Activated CD4-positive, alpha-beta T cell treated with anti-CD3 and anti-CD28 coated beads, Interleukin-2, amount 10 ng/mL, durations not matched to agents 7 days and 5 days (primary cell): ENCODE results near the gene TGFBI. TPM values are rescaled to one million over a fixed set of nuclear protein-coding genes. Genes with fewer than 3 reads are reported as not detected.

Experiments
- CTCF ChIA-PET: fragments of 350-600 bp; sonication (Branson Sonifier 250); formaldehyde crosslinking; loops from one replicate; lab custom pipeline; 2021; ENCODE audit warnings: antibody characterized with exemption; lab: Charles Lee
- POLR2A ChIA-PET: fragments of 350-600 bp; sonication (Branson Sonifier 250); formaldehyde crosslinking; loops from one replicate; lab custom pipeline; 2021; ENCODE audit warnings: antibody characterized with exemption; lab: Charles Lee
- DNase-seq: peaks from one replicate; pipeline ENCODE4 v3.0.0-alpha.2; 2020
- H3K27ac Mint-ChIP-seq: one replicate; pipeline ENCODE4 v1.8.0; 2021; ENCODE audit warnings: mild to moderate bottlenecking, moderate library complexity, mixed read lengths
- H3K27me3 Mint-ChIP-seq: one replicate; pipeline ENCODE4 v1.8.0; 2021; ENCODE audit warnings: mixed read lengths
- H3K36me3 Mint-ChIP-seq: one replicate; pipeline ENCODE4 v1.8.0; 2021; ENCODE audit warnings: low read depth, mixed read lengths
- H3K4me1 Mint-ChIP-seq: one replicate; pipeline ENCODE4 v1.8.0; 2021; ENCODE audit warnings: mixed read lengths
- H3K4me3 Mint-ChIP-seq: one replicate; pipeline ENCODE4 v1.8.0; 2021; ENCODE audit warnings: mild to moderate bottlenecking, moderate library complexity, mixed read lengths
- H3K9me3 Mint-ChIP-seq: one replicate; pipeline ENCODE4 v1.8.0; 2021; ENCODE audit warnings: mixed read lengths
- total RNA-seq, 2 experiments: library from RNA; stranded (reverse); gene quantifications; one replicate each; pipeline ENCODE4 v1.2.3, GENCODE V29; 2021

Gene TGFBI
- total RNA-seq, 2 experiments from 2014 or later: 0.10 to 0.27 TPM

DNA sequence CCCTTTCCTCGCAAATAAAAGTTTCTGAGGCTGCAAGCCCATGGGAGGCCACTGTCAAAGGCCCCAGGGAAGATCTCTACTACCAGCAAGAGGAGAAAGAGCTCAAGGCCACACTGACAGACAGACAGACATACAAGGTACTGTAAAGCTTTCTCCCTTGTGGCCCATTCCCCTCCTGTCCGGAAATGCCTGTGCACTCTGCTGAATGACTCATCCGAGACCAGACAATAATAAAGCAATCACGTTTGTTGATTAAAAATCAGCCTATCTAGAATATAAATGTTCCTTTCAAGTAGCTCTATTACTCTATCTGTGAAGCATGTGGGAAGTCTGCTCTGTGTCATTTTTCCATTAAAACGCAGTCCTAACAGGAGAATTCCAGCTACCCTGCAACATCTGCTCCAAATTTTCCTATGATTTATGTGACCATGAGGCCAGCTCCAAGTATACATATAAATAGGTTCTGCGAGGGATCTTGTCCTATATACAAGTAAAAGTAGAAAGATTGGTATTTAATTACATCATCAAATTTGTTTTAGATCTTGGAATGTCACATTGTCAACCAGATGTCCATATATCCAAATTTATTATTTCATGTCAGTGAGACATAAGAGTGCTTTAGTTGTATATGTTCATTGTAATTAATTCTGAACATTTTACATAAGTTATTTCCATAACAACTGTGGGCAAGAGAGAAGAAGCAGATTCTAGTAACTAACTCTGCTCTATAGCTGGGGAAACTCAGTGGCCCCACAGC lies 34.7 kb upstream of the TGFBI start:
- Mint-ChIP-seq H3K36me3 (no peaks in the 10 kb centered on the region), H3K4me1 (no peaks in the 10 kb centered on the region), H3K27me3 (peaks cover 2% of the 10 kb centered on the region), H3K27ac (no peak overlapping the region), H3K4me3 (no peak overlapping the region), H3K9me3 (no peaks in the 10 kb centered on the region)
- CTCF ChIA-PET: no interaction called here
- no peak for DNase-seq
- POLR2A ChIA-PET: no interaction called here

DNA sequence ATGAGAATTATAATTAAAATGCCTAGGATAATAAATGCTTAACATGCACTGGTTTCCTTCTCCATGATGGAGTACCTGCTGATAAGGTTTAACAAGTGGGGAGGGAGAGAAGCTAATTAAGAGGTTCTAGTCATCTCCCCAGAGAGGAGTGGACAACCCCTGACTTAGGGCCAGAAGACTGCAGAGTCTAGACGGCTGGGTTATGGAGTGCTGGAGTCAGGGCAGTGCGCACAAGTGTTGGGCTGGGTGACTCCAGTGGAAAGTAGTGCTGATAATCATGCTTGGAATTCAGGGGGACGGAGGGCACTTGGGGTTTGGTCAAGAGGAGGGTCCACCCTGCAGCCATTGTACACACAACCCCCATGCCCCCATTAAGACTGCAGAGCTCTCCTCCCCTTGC lies 32.8 kb upstream of the TGFBI start:
- Mint-ChIP-seq H3K4me3 (no peak overlapping the region), H3K27ac (no peak overlapping the region), H3K9me3 (no peaks in the 10 kb centered on the region), H3K36me3 (no peaks in the 10 kb centered on the region), H3K4me1 (no peaks in the 10 kb centered on the region), H3K27me3 (no peaks in the 10 kb centered on the region)
- CTCF ChIA-PET: no interaction called here
- POLR2A ChIA-PET: no interaction called here
- DNase-seq: no peak

GRCh38 chr5:135996611-135997010 lies 32.2 kb upstream of the TGFBI start:
- no peak for DNase-seq
- Mint-ChIP-seq H3K27ac (no peak overlapping the region), H3K36me3 (no peaks in the 10 kb centered on the region), H3K4me1 (no peaks in the 10 kb centered on the region), H3K27me3 (no peaks in the 10 kb centered on the region), H3K9me3 (no peaks in the 10 kb centered on the region), H3K4me3 (no peak overlapping the region)
- ChIA-PET POLR2A (no interaction called here), CTCF (no interaction called here)

- Mint-ChIP-seq H3K4me1 (no peaks in the 10 kb centered on the region), H3K4me3 (no peak overlapping the region), H3K27ac (no peak overlapping the region), H3K9me3 (no peaks in the 10 kb centered on the region), H3K27me3 (no peaks in the 10 kb centered on the region), H3K36me3 (no peaks in the 10 kb centered on the region)
- DNase-seq: no peak
- ChIA-PET POLR2A (no interaction called here), CTCF (no interaction called here)
These were observed 31.0 kb upstream of the TGFBI start for GRCh38 chr5:135997673-135998335.

- CTCF ChIA-PET: no interaction called here
- H3K36me3 Mint-ChIP-seq: no peaks in the 10 kb centered on the region
- no peak for DNase-seq
- no peaks in the 10 kb centered on the region for H3K27me3 Mint-ChIP-seq
- H3K4me3 Mint-ChIP-seq: no peak overlapping the region
- POLR2A ChIA-PET: no interaction called here
- no peak overlapping the region for H3K27ac Mint-ChIP-seq
- no peaks in the 10 kb centered on the region for H3K4me1 Mint-ChIP-seq
- no peaks in the 10 kb centered on the region for H3K9me3 Mint-ChIP-seq
These were observed 29.9 kb upstream of the TGFBI start for GRCh38 chr5:135998889-135999288.

DNA sequence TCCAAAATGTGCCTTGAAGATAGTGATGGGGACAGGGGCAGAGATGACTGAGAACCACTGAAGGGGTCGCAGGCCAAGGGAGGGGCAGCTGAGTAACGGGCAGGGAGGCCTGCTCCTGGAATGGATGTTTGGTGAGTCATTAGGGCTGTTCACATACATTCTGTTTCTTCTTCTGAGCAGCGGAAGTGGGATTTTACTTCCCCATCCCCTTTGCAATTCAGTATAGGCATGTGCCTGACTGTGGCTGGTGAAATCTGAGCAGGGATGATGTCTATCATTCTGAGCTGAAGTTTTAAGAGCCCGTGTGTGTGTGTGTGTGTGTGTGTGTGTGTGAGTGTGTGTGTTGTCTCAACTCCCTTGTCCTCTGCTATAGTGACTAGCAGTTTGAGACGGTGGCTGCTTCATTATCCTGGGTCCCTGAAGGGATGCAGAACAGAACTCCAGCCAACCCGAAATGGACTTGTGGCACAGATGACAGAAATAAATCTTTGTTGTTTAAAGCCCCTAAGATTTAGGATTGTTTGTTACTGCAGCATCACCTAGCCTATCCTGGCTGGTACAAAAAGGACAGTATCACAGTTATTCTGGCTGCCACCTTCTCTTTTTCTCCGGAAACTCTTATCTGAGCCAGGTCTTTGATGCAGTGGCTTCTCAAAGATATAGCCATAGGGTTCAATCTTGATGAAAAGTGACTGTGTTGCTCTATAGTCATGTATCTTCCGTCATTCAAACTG lies 29.2 kb upstream of the TGFBI start:
- ChIA-PET CTCF (no interaction called here), POLR2A (no interaction called here)
- Mint-ChIP-seq H3K9me3 (no peaks in the 10 kb centered on the region), H3K36me3 (no peaks in the 10 kb centered on the region), H3K27ac (no peak overlapping the region), H3K27me3 (no peaks in the 10 kb centered on the region), H3K4me1 (no peaks in the 10 kb centered on the region), H3K4me3 (no peak overlapping the region)
- no peak for DNase-seq

- Mint-ChIP-seq H3K36me3 (no peaks in the 10 kb centered on the region), H3K4me1 (no peaks in the 10 kb centered on the region), H3K9me3 (no peaks in the 10 kb centered on the region), H3K27me3 (no peaks in the 10 kb centered on the region), H3K27ac (no peak overlapping the region), H3K4me3 (no peak overlapping the region)
- CTCF ChIA-PET: no interaction called here
- no peak for DNase-seq
- POLR2A ChIA-PET: no interaction called here
These were observed 28.6 kb upstream of the TGFBI start for GRCh38 chr5:136000147-136000546.

DNA sequence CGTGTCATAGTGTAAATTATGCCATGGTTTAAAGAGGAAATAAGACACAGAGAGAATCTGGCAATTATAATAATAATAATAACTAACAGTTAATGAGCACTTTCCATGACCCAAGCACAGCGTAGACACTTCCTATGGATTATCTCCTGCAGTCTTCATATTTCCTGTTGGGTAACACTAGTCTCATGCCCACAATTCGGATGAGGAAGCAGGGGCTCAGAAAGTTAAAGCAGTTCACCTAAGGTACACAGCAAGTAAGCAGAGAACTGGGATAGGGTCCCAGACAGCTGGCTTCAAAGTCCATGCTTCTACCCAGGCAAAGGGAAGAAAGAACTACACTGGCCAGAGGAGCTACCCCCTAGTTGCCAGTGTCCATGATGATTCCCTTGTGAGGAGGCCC lies 27.9 kb upstream of the TGFBI start:
- Mint-ChIP-seq H3K4me3 (no peak overlapping the region), H3K4me1 (no peaks in the 10 kb centered on the region), H3K27me3 (no peaks in the 10 kb centered on the region), H3K27ac (no peak overlapping the region), H3K9me3 (no peaks in the 10 kb centered on the region), H3K36me3 (no peaks in the 10 kb centered on the region)
- ChIA-PET POLR2A (no interaction called here), CTCF (no interaction called here)
- DNase-seq: no peak

DNA sequence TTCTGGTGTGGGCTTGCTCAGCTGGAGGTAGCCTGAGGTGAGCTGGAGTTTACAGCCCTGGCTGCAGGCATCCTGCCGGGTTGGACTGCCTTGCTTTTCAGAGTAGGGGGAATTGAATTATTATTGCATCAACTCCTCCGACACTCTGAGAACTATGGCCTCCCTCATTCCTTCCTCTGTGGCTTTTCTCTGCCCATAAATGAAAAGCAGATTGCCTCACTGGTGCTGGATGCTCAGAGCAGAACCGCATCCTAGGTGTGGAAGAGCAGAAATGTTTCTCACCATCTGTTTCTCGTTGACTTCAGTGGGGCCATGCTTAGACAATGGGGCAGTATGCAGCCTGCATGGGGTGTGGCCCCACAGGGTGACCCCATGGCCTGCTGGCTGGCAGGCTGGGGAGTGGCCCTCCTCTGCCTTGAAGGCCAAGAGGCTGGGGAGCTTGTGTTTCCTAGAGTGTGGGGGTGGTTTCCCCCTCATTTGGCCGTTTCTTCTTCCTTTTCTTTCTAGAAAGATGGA lies 27.3 kb upstream of the TGFBI start:
- DNase-seq: no peak
- no peaks in the 10 kb centered on the region for H3K4me1 Mint-ChIP-seq
- H3K27me3 Mint-ChIP-seq: no peaks in the 10 kb centered on the region
- H3K4me3 Mint-ChIP-seq: no peak overlapping the region
- no peaks in the 10 kb centered on the region for H3K9me3 Mint-ChIP-seq
- no peaks in the 10 kb centered on the region for H3K36me3 Mint-ChIP-seq
- CTCF ChIA-PET: no interaction called here
- POLR2A ChIA-PET: no interaction called here
- H3K27ac Mint-ChIP-seq: no peak overlapping the region

- no peak for DNase-seq
- POLR2A ChIA-PET: no interaction called here
- Mint-ChIP-seq H3K27ac (no peak overlapping the region), H3K9me3 (no peaks in the 10 kb centered on the region), H3K4me1 (no peaks in the 10 kb centered on the region), H3K4me3 (no peak overlapping the region), H3K36me3 (no peaks in the 10 kb centered on the region), H3K27me3 (no peaks in the 10 kb centered on the region)
- CTCF ChIA-PET: no interaction called here
These were observed 24.4 kb upstream of the TGFBI start for GRCh38 chr5:136004436-136004835.

DNA sequence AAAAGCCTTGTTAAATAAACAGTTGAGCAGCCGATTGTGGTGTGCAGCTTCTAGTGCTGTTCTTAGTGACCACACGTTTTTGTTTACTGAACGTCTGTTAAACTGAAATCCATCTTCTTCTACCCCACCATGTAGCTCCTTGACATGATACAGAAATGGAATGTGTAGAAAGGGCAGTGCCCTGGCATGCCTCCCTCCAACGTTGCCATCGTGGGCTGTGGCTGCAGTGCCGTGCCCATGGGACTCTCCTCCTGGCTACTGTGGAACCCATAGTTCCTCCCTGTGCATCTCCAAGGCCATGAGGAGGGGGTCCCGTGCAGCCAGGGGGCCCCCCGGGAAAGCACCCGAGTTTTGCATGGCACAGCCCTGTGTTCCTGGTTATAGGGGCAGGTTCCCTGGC lies 23.3 kb upstream of the TGFBI start:
- no peak overlapping the region for H3K4me3 Mint-ChIP-seq
- H3K4me1 Mint-ChIP-seq: no peaks in the 10 kb centered on the region

GRCh38 chr5:136006164-136006563 lies 22.6 kb upstream of the TGFBI start:
- Mint-ChIP-seq H3K36me3 (no peaks in the 10 kb centered on the region), H3K27me3 (peaks cover 7% of the 10 kb centered on the region), H3K27ac (no peak overlapping the region), H3K4me3 (no peak overlapping the region), H3K4me1 (no peaks in the 10 kb centered on the region), H3K9me3 (no peaks in the 10 kb centered on the region)
- ChIA-PET POLR2A (no interaction called here), CTCF (no interaction called here)
- DNase-seq: no peak

More for the DNA sequence above, 23.3 kb upstream of the TGFBI start:
- POLR2A ChIA-PET: no interaction called here
- H3K27me3 Mint-ChIP-seq: peaks cover 3% of the 10 kb centered on the region
- H3K27ac Mint-ChIP-seq: no peak overlapping the region
- H3K36me3 Mint-ChIP-seq: no peaks in the 10 kb centered on the region
- CTCF ChIA-PET: no interaction called here
- DNase-seq: no peak
- H3K9me3 Mint-ChIP-seq: no peaks in the 10 kb centered on the region

GRCh38 chr5:136006761-136007251 lies 22.0 kb upstream of the TGFBI start:
- Mint-ChIP-seq H3K4me1 (no peaks in the 10 kb centered on the region), H3K9me3 (no peaks in the 10 kb centered on the region), H3K27ac (no peak overlapping the region), H3K36me3 (no peaks in the 10 kb centered on the region), H3K4me3 (no peak overlapping the region), H3K27me3 (peaks cover 9% of the 10 kb centered on the region)
- ChIA-PET POLR2A (no interaction called here), CTCF (no interaction called here)
- no peak for DNase-seq
